ENCODE measurements around the gene EIF4E. TPM values are rescaled to one million over a fixed set of nuclear protein-coding genes. Genes with fewer than 3 reads are reported as not detected.
"Not testable (repeated sequence)": the region's sequence is repeated elsewhere in the genome, so short reads cannot be mapped to it uniquely, and the experiment has no call there.

The EIF4E gene
- total RNA-seq, 2 experiments from 2014 or later: 92.1 to 122 TPM

DNA sequence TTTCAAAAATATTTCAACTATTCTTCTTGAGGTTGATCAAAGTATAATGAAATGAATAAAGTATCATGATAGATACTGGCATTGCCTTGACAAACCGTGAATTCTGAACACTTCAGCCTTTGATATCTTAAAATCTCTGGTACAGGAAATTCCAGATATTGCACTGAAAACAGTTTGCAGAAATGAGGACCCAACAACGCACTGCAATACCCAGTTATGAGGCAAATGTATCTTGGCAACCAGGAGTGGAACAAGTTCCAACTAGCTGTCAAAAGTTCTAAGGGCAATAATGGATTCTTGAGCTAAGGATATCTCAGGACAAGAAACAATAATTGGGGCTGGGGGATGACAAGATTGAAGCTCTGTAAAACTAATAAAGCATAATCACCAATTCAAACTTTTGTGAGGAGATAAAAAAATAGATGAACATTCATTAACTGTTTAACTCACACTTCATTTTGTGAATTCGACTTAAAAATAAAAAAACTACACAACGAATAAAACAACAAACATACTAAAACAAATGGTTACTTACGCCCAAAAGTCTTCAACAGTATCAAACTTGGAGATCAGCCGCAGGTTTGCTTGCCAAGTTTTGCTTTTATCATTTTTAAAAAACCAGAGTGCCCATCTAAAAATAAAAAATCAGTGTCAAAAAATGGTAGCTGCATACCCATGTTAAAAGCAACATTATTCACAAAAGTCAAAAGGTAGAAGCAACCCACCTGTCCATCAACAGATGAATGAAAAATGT is 38.1 kb downstream of the EIF4E start:
- no peak for DNase-seq
- H3K36me3 Mint-ChIP-seq: peaks cover 60% of the 10 kb centered on the region
- H3K9me3 Mint-ChIP-seq (ENCODE audit: low read depth): no peaks in the 10 kb centered on the region
- peaks cover 10% of the 10 kb centered on the region for H3K4me1 Mint-ChIP-seq
- no peak for ATAC-seq
- no peak overlapping the region for H3K27ac Mint-ChIP-seq
- no peak overlapping the region for H3K4me3 Mint-ChIP-seq
- no peaks in the 10 kb centered on the region for H3K27me3 Mint-ChIP-seq
- CTCF ChIA-PET: interaction anchor here (0.8 kb wide), 1 partner anchor 16 kb away, joined by 3 read pairs; no protein-coding TSS in a partner anchor

DNA sequence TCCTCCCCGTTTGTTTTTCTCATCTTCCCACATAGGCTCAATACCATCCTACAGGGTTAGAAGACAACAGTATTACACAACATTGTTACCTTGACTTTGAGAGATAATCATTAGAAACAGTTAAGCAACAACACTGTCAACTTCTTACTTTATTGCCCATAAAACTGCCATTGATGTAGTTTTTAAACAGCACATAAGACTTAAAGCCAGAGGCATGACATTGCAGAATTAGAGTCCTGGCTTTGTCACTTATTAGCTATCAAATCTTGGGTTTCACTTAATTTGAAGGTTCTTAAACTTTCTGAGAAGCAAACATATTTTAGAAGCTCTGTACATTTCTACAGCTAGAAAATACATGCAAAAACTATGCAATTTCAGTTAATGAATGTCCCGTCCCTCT is 41.8 kb downstream of the EIF4E start:
- CTCF ChIA-PET: no interaction called here
- DNase-seq (no peak), ATAC-seq (no peak)
- Mint-ChIP-seq H3K27ac (no peak overlapping the region), H3K36me3 (peaks cover 47% of the 10 kb centered on the region), H3K27me3 (no peaks in the 10 kb centered on the region), H3K9me3 (ENCODE audit: low read depth) (no peaks in the 10 kb centered on the region), H3K4me1 (peaks cover 5% of the 10 kb centered on the region), H3K4me3 (no peak overlapping the region)

DNA sequence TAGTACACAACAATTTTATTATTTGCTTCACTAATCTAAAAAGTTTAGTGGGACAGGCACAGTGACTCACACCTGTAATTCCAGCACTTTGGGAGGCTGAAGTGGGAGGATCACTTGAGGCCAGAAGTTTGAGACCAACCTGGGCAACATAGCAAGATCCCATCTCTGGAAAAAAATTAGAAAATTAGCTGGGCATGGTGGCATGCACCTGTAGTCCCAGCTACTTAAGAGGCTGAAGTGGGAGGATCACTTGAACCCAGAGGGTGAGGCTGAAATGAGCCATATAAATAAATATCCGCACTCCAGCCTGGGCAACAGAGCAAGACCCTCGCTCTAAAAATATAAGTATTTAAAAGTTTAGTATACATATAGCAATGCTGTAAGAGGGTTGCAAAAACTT is 42.6 kb downstream of the EIF4E start:
- not testable (repeated sequence) for H3K27me3 Mint-ChIP-seq; DNase-seq; H3K9me3 Mint-ChIP-seq (ENCODE audit: low read depth); H3K4me1 Mint-ChIP-seq; H3K27ac Mint-ChIP-seq; ATAC-seq; H3K4me3 Mint-ChIP-seq
- CTCF ChIA-PET: interaction anchor here (1.1 kb wide), 2 partner anchors 8 to 15 kb away, joined by 3 to 4 read pairs; no protein-coding TSS in a partner anchor
- peaks cover 46% of the 10 kb centered on the region for H3K36me3 Mint-ChIP-seq

DNA sequence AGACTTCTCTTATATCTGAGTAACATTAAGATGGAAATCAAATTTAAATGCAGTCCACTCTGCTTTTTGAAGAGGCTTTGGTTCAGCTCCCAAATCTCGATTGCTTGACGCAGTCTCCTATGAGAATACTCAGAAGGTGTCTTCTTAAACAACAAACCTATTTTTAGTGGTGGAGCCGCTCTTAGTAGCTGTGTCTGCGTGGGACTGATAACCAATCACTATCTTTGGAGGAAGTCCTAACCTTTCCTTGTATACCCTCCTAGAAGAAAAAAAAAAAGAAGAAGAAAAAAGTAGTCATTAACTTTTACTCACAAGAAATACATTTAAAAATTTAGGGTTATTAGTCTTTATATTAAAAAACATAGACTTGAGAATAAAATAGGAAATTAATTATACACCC is 48.0 kb downstream of the EIF4E start:
- H3K27me3 Mint-ChIP-seq; H3K4me3 Mint-ChIP-seq; ATAC-seq; H3K27ac Mint-ChIP-seq; DNase-seq; H3K9me3 Mint-ChIP-seq (ENCODE audit: low read depth); H3K4me1 Mint-ChIP-seq; CTCF ChIA-PET: not testable (repeated sequence)
- peaks cover 41% of the 10 kb centered on the region for H3K36me3 Mint-ChIP-seq

DNA sequence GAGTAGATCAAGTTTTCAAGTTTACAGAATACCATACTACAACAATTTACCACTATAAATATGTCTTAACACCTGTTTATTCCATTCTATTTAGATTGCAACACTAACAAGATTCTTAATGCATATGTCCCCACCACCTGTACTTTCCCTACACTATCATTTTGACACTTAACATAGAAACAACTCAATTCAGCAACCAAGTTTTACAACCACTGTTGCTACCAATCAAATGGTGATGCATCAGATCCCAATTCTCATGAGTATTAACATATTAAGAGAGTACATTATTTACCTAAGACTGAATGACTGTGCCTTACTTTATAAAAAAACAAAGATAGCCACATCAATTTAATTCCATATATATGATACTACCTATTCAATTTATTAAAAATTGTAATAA is 49.4 kb downstream of the EIF4E start:
- H3K4me1 Mint-ChIP-seq: no peaks in the 10 kb centered on the region
- no peak overlapping the region for H3K27ac Mint-ChIP-seq
- no peak for DNase-seq
- H3K9me3 Mint-ChIP-seq (ENCODE audit: low read depth): no peaks in the 10 kb centered on the region
- H3K4me3 Mint-ChIP-seq: no peak overlapping the region
- H3K27me3 Mint-ChIP-seq: no peaks in the 10 kb centered on the region
- CTCF ChIA-PET: no interaction called here
- peaks cover 38% of the 10 kb centered on the region for H3K36me3 Mint-ChIP-seq
- no peak for ATAC-seq

DNA sequence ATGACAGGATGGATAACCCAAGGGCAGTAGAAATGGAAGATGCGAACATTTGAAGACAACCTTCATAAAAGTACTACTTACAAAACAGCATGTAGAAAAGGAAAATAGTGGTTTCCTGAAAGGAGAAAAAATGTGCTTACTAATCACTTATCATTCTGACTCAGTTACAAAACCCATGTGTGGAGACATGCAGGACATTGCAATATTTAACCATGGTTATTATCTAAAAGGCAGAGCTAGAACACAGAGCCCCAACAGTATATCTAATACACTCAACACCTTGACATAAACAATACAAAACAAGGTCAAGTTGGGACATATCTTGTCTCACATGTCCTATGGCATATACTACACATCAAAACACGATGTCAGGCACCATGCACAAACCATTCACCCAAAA is 55.9 kb downstream of the EIF4E start:
- CTCF ChIA-PET: no interaction called here

DNA sequence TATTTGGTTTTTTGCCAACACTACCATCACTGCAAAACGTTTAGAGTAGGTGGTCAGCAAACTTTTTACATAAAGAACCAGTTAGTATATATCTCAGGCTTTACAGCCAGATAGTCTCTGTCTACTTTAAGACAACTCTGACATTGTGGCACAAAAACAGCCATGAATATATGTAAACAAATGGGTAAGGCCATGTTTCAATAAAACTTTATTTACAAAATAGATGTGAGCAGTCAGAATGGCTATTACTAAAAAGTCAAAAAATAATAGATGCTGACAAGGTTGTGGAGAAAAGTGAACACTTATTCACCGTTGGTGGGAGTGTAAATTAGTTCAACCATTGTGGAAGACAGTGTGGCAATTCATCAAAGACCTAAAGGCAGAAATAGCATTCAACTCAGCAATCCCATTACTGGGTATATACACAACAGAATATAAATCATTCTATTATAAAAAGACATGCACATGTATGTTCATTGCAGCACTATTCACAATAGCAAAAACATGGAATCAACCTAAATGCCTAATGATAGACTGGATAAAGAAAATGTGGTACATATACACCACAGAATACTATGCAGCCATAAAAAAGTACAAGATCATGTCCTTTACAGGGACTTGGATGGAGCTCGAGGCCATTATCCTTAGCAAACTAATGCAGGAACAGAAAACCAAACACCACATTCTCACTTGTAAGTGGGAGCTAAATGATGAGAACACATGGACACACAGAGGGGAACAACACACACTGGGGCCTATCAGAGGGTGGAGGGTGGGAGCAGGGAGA is 56.6 kb downstream of the EIF4E start:
- peaks cover 27% of the 10 kb centered on the region for H3K36me3 Mint-ChIP-seq
- H3K27me3 Mint-ChIP-seq, H3K4me3 Mint-ChIP-seq: not testable (repeated sequence)

More for the DNA sequence above, 55.9 kb downstream of the EIF4E start:
- DNase-seq: no peak
- Mint-ChIP-seq H3K27me3 (peaks cover 2% of the 10 kb centered on the region), H3K4me3 (no peak overlapping the region), H3K27ac (no peak overlapping the region), H3K36me3 (peaks cover 33% of the 10 kb centered on the region), H3K9me3 (ENCODE audit: low read depth) (no peaks in the 10 kb centered on the region), H3K4me1 (peaks cover 14% of the 10 kb centered on the region)
- no peak for ATAC-seq

DNA sequence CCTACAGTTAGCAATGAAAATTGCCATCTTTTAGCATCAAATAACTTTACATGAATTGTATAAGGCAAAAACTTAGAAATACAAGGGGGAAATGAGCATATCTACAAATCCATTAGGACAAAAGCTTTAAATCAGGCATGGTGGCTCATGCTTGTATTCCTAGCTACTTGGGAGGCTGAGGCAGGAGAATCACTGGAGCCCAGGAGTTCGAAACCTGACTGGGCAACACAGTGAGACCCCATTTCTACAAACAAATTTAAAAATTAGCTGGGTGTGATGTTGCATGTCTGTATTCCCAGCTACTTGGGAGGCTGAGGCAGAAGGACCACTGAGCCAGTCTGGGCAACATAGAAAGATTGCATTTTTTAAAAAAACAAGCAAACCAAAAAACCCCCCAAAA is 61.3 kb downstream of the EIF4E start:
- peaks cover 7% of the 10 kb centered on the region for H3K4me1 Mint-ChIP-seq
- DNase-seq (no peak), ATAC-seq (no peak)
- CTCF ChIA-PET: no interaction called here
- H3K4me3 Mint-ChIP-seq: no peak overlapping the region
- no peak overlapping the region for H3K27ac Mint-ChIP-seq
- H3K27me3 Mint-ChIP-seq: peaks cover 2% of the 10 kb centered on the region
- H3K9me3 Mint-ChIP-seq (ENCODE audit: low read depth): no peaks in the 10 kb centered on the region
- H3K36me3 Mint-ChIP-seq: peaks cover 2% of the 10 kb centered on the region

More for the DNA sequence above, 56.6 kb downstream of the EIF4E start:
- peaks cover 14% of the 10 kb centered on the region for H3K4me1 Mint-ChIP-seq
- DNase-seq; H3K9me3 Mint-ChIP-seq (ENCODE audit: low read depth); H3K27ac Mint-ChIP-seq; ATAC-seq: not testable (repeated sequence)
- CTCF ChIA-PET: interaction anchor here (1.1 kb wide), 1 partner anchor 14 kb away, joined by 3 read pairs; no protein-coding TSS in a partner anchor

DNA sequence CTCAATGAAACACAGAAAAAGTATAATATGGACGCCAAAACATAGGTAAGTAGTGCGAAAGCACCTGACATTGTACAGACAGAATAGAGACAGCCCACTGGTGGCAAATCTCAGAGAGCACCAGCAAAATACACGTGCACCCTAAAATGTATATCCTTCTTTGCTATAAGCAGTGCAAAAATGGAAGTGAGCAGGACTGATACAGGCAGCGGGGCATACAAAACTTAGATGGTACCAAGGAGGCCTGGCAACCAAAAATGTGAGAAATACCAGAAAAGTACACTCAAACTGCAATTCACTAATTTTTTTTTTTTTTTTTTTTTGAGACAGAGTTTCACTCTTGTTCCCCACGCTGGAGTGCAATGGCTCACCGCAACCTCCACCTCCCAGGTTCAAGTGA is 63.9 kb downstream of the EIF4E start:
- Mint-ChIP-seq H3K27me3 (peaks cover 2% of the 10 kb centered on the region), H3K4me1 (peaks cover 5% of the 10 kb centered on the region), H3K4me3 (no peak overlapping the region), H3K36me3 (no peaks in the 10 kb centered on the region), H3K27ac (no peak overlapping the region), H3K9me3 (ENCODE audit: low read depth) (no peaks in the 10 kb centered on the region)
- CTCF ChIA-PET: interaction anchor here (0.7 kb wide), 1 partner anchor 404 kb away, joined by 3 read pairs; no protein-coding TSS in a partner anchor
- no peak for DNase-seq
- no peak for ATAC-seq

DNA sequence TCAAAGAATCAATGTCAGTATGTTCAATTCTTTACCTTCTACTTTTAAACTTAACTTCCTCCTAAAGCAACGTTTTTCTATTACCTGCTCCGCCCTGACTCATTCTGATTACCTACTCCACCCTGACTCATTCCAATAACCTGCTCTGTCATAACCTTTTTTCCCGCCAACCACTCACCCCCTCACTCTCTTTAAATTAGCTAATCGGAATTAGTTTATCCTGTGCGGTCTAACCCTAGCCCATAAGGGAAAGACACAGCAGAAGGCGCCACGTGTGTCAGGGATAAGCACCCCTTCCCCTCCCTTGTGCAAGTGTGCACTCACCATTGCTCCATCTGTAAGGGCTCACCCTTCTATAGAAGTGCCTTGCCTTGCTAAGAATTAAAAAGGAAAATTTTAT is 64.4 kb downstream of the EIF4E start:
- Mint-ChIP-seq H3K4me1 (peaks cover 5% of the 10 kb centered on the region), H3K9me3 (ENCODE audit: low read depth) (no peaks in the 10 kb centered on the region), H3K36me3 (no peaks in the 10 kb centered on the region), H3K4me3 (no peak overlapping the region), H3K27ac (no peak overlapping the region), H3K27me3 (peaks cover 2% of the 10 kb centered on the region)
- peak; percentile 46 for DNase-seq
- CTCF ChIA-PET: no interaction called here
- peak; percentile 33 for ATAC-seq

DNA sequence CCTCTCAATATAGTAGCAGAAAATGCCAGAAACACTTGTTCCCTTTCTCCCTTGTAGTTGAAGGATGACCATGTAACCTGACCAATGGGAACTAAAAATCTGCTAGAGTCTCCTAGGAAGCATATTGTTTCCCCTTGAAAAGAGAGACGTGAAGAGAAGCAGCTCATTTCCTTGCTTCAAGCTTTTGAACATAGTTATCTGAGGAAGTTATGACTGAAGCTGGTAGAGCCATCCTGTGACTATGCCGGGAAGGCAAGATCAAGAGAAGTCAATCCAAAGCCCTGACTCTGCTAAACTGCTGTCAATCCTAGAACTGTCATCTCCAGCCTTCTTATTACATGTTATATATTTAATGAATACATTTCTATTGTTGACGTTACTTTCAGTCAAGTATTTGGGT is 66.6 kb downstream of the EIF4E start:
- ATAC-seq (no peak), DNase-seq (no peak)
- H3K36me3 Mint-ChIP-seq: no peaks in the 10 kb centered on the region
- peaks cover 5% of the 10 kb centered on the region for H3K4me1 Mint-ChIP-seq
- no peak overlapping the region for H3K27ac Mint-ChIP-seq
- no peaks in the 10 kb centered on the region for H3K27me3 Mint-ChIP-seq
- no peaks in the 10 kb centered on the region for H3K9me3 Mint-ChIP-seq (ENCODE audit: low read depth)
- CTCF ChIA-PET: no interaction called here
- H3K4me3 Mint-ChIP-seq: no peak overlapping the region

DNA sequence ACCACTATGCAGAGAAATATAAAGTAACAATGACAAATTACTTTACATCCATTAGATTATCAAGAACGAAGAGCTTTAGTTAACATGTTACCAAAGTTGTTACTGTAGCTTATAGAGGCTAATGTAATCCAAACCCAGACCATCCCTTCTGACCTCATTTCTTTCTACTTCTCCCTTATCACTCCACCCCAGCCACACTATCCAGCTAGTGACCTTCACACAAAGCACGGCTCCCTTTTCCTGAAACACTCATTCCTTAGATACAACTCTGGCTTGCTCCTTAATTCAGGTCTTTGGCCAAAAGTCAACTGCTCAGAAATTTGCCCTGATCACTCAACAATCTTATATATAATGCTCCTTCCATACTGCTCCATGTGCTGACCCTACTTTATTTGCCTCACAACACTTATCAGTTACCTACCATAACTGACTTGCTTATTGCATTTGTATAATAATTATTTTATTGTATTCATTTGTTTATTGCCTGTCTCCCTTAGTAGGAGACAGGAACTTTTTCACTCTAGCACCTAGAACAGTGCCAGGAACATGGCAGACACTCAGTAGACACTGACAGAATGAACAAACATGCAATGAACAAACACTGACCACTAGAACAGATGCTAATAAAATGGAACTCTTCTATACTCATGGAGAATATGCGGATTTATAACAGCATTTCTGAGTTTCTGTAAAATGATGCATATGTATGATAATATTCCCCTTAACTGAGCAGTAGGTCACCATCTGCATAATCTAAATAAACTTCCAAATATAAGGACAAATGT is 67.6 kb downstream of the EIF4E start:
- H3K4me1 Mint-ChIP-seq: peaks cover 5% of the 10 kb centered on the region
- no peak overlapping the region for H3K27ac Mint-ChIP-seq
- CTCF ChIA-PET: no interaction called here
- DNase-seq (no peak), ATAC-seq (no peak)
- no peaks in the 10 kb centered on the region for H3K9me3 Mint-ChIP-seq (ENCODE audit: low read depth)
- no peak overlapping the region for H3K4me3 Mint-ChIP-seq
- H3K36me3 Mint-ChIP-seq: no peaks in the 10 kb centered on the region
- H3K27me3 Mint-ChIP-seq: peaks cover 3% of the 10 kb centered on the region

DNA sequence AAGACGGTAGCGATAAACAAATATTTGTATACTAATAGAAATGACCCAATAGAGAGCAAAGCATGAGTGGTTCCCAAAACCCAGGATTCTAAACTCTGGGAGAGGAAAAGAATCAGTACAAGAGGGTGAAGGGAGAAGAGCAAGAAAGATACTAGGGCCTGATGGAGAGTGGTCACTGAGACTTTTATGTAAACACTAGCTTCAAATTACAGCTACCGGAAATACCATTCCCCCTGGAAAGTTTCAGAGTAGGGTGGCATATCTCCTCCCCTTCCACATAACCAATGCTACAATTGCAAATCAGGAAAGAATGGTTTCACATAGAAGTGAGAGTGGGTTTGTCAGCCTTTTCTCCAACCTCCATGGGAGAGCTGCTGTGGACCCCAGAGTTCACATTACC is 77.1 kb downstream of the EIF4E start:
- Mint-ChIP-seq H3K4me3 (no peak overlapping the region), H3K27me3 (peaks cover 27% of the 10 kb centered on the region), H3K4me1 (no peaks in the 10 kb centered on the region), H3K27ac (no peak overlapping the region), H3K9me3 (ENCODE audit: low read depth) (no peaks in the 10 kb centered on the region), H3K36me3 (peaks cover 1% of the 10 kb centered on the region)
- DNase-seq (no peak), ATAC-seq (no peak)
- CTCF ChIA-PET: no interaction called here

Measured in activated CD8-positive, alpha-beta memory T cell treated with anti-CD3 and anti-CD28 coated beads, Interleukin-2, amount 10 ng/mL, durations not matched to agents 7 days and 5 days (primary cell).